ENCODE measurements around the gene POU6F1.

Gene POU6F1

GRCh38 chr12:51183349-51183748 lies 34.5 kb downstream of the POU6F1 start:
- DNase-seq, result no peak
- intact Hi-C loops (cut with DNase I), result no loop called here

DNA sequence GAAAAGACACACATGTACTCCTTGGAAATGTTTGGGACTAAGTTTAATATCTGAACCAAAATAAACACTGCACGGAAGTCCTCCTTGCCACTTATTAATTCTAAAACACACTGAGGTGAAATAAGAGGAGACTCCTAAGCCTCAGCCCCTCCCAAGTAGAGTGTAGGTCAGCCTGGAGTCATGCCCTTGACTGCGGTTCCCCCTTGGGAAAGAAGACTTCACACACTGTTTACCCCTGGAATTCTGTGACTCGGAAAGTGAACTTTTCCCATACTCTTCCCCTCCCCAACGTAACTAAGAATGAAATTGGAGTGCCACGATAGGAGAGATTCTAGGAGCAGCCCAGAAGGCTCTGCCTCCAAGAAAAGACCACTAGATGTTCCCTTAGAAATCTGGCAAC lies 36.3 kb downstream of the POU6F1 start:
- intact Hi-C loops (cut with DNase I), result no loop called here
- no peak for DNase-seq

- intact Hi-C loops (cut with DNase I), result loop anchor here (10.0 kb wide), 1 partner anchor 93 kb away; the partner anchor contains the start of gene CSRNP2
- no peak for DNase-seq
Measured at GRCh38 chr12:51177897-51178296, 40.0 kb downstream of the POU6F1 start.

DNA sequence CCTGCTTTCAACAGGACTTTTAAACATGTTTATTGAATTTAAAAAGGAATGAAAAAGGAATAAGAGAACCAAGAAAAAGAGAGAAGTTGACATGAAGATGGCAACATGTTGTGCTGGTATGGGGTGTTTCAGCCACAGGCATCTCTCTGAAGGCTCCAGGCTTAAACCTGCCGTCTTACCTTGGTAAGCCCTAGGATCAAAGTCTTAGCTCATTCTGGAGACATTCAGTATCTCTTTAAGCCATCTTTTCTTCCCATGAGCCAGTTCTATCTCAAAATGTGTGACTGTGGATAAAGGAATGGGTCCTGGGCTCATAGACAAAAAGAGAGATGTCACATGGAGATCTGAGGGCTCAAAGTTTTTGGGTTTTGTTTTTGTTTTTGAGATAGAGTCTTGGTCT lies 43.4 kb downstream of the POU6F1 start:
- intact Hi-C loops (cut with DNase I), result loop anchor here (10.0 kb wide), 1 partner anchor 90 kb away; the partner anchor contains the start of gene CSRNP2

DNA sequence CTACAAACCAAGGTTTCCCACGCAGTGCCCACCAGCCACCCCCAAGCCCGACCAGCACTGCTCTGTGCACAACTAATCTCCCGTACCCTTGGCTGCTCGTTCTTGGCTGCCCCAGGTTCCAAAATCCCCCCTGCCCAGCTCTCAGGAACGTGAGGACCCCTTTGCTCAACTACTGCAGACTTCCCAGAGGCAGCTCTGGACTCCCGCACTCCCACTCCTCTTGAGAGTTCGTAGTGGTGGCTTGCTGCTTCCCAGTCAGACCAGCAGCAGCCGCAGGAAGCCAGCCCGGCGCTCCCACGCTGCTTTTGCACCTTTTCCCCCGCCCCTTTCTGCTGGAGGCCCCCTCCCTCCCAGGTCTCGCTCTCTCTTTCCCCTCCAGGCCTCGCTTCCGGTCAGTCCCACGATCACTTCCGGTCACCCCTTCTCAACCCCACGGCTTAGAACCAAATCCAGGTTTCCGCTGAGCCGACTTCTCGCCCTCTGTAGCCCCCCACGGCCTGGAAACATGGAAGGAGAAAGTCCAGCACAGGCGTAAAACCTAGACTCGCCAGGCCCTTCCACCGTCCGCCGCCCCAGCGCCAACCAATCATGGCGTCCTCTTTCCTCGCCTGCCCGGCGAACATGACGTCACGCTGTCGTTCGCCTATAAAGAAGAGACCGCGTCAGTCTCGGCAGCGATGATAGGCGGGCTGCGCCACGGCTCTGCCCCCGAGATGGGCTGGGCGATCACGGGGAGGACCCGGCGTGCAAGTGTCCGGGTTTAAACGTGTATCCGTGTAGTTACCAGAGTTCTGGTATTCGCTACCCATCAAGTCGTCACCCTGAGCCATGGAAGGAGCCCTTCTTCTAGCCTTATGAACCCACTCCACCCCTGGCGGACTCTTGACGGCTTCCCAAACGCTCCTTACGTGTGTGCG lies 45.1 kb downstream of the POU6F1 start, which contains the start of gene TFCP2:
Gene TFCP2, minus strand, starts transcription at position 621 of the 917 bp plus-strand sequence. CDS start 713 bp downstream, outside the sequence.
- intact Hi-C loops (cut with DNase I), result loop anchor here (10.0 kb wide), 1 partner anchor 88 kb away; the partner anchor contains the start of gene CSRNP2
- peak; percentile 94 to 99 (median 97) for DNase-seq

More for the DNA sequence above, 43.4 kb downstream of the POU6F1 start:
- no peak for DNase-seq

DNA sequence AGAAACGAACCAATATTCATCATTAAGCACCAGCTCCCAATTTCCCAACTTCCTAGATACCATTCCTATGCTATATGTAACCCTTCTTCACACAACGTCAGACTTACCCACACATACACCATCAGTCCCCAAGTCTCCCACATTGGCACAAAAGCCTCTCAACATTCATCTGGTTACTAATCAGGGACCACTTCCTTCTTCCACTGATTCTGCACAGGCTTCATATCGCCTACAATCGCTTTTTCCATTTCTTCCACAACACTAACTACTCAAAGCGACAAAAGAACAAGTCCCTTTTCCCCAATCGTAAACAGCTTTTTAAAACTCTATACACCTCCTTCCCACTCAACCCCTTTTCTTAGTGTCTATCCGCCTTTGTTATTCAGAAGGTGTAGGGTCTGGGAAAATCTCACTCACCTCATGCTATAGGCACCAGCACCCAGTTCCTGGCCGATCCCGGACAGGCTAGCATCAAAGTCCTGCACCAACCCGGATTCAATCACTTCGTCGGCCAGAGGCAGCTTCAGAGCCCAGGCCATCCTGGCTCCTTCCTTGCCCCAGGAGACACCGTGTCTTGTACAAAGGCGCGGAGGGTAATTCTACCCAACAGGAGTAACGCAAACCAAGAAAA lies 45.9 kb downstream of the POU6F1 start:
- intact Hi-C loops (cut with DNase I), result loop anchor here (10.0 kb wide), 1 partner anchor 87 kb away; the partner anchor contains the start of gene CSRNP2
- peak in 15 of 42 donors; percentile 3 to 46 (median 19) for DNase-seq

DNA sequence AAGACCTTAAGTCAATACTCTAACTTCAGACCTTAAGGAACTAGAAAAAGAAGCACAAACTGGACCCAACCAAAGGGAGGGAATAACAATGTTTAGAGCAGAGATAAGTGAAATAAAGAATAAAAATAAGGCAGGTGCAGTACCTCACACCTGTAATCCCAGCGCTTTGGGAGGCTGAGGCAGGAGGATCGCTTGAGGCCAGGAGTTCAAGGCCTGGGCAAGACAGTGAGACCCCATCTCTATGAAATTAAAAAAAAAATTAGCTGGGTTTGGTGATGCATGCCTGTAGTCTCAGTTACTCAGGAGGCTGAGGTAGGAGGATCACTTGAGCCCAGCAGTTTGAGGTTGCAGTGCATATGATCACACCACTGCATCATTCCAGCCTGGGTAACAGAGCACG lies 54.1 kb downstream of the POU6F1 start:
- intact Hi-C loops (cut with DNase I), result no loop called here
- DNase-seq, result peak in 1 of 42 donors; percentile 8

GRCh38 chr12:51162217-51162616 lies 55.6 kb downstream of the POU6F1 start:
- intact Hi-C loops (cut with DNase I), result no loop called here

GRCh38 chr12:51160814-51161459 lies 56.9 kb downstream of the POU6F1 start:
- intact Hi-C loops (cut with DNase I), result no loop called here
- peak in 1 of 42 donors; percentile 27 for DNase-seq

More at GRCh38 chr12:51162217-51162616, 55.6 kb downstream of the POU6F1 start:
- peak in 1 of 42 donors; percentile 7 for DNase-seq

GRCh38 chr12:51156245-51156765 lies 61.6 kb downstream of the POU6F1 start:
- intact Hi-C loops (cut with DNase I), result no loop called here
- DNase-seq, result no peak

DNA sequence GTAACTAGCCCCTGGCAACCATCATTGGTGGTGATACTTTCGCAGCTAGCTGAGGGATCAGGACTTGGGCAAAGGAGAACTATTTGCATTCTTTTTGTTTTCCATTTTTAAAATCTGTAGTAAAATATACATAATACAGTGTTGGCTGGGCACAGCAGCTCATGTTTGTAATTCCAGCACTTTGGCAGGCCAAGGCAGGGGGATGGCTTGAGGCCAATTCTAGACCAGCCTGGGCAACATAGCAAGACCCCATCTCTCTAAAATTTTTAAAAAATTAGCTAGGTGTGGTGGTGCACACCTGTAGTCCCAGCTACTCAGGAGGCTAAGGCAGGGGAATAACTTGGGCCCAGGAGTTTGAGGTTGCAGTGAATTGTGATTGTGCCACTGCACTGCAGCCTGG lies 64.9 kb downstream of the POU6F1 start:
- intact Hi-C loops (cut with DNase I), result no loop called here

GRCh38 chr12:51150777-51151176 lies 67.1 kb downstream of the POU6F1 start:
- intact Hi-C loops (cut with DNase I), result no loop called here
- no peak for DNase-seq

More for the DNA sequence above, 64.9 kb downstream of the POU6F1 start:
- DNase-seq, result no peak

- intact Hi-C loops (cut with DNase I), result no loop called here
Measured at GRCh38 chr12:51147309-51147708, 70.6 kb downstream of the POU6F1 start.

DNA sequence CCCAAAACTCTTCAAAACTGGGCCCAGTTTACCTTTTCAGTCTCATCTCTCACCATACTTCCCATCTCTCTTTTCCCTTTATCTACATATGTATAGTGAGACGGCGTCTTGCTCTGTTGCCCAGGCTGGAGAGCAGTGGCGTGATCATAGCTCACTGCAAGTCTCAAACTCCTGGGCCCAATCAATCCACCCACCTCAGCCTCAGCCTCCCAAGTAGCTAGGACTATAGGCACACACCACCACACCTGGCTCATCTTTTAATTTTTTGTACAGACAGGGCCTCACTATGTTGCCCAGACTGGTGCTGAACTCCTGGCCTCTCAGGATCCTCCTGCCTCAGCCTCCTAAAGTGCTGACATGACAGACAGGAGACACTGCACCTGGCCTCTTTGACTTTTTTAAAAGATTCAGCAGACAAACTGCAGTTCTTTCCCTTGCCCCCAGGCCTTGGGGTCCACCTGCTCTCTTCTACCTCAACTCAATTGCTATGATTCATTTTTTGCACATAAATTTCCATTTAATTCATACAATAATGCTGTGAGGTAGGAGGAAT lies 78.5 kb downstream of the POU6F1 start:
- intact Hi-C loops (cut with DNase I), result no loop called here
- no peak for DNase-seq

More at GRCh38 chr12:51147309-51147708, 70.6 kb downstream of the POU6F1 start:
- DNase-seq, result no peak

Measured in head of caudate nucleus (tissue), 42 donors.